Activated CD4-positive, CD25-positive, alpha-beta regulatory T cell (primary cell): Measurements from ENCODE around the gene SHC2.

Experiments
- DNase-seq, 4 experiments: peaks; one replicate each; lab custom pipeline; 2025; lab: John Stamatoyannopoulos, UW

SHC2 gene, protein sequence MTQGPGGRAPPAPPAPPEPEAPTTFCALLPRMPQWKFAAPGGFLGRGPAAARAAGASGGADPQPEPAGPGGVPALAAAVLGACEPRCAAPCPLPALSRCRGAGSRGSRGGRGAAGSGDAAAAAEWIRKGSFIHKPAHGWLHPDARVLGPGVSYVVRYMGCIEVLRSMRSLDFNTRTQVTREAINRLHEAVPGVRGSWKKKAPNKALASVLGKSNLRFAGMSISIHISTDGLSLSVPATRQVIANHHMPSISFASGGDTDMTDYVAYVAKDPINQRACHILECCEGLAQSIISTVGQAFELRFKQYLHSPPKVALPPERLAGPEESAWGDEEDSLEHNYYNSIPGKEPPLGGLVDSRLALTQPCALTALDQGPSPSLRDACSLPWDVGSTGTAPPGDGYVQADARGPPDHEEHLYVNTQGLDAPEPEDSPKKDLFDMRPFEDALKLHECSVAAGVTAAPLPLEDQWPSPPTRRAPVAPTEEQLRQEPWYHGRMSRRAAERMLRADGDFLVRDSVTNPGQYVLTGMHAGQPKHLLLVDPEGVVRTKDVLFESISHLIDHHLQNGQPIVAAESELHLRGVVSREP

DNA sequence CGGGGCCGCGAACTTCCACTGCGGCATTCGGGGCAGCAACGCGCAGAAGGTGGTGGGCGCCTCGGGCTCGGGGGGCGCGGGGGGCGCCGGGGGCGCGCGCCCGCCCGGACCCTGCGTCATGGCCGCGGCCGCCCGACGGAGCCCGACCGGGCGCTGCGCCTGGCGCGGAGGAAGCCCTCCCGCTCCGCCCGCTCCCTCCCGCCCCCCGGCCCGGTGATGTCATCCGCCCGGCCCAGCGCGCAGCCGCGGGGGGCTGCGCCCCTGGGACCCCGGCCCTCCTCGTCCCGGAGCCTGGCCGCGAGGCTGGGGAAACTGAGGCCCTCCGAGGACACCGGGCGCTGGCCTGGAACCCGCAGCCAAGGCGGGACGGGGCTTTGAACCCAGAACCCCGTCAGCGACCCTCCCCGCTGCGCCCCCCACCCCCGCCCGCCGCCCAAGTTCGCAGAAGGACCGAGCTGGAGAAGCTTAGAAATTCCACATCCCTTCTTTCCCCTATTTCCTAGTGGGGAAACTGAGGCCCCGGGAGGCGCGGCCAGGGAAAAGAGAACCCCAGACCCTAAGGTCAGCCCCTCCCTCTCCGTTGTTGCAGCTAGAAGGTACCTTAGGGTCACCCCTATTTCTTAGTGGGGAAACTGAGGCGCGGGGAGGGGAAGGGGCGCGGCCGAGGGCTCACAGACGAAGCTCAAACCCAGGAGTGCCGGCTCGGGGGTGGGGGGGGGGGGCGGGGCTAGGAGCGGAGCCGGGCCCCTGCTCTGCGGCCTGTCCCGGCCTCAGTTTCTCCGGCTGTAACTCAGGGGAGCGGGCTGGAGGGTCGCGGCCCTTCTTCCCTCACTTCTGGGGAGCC, at the start of gene SHC2:
TSS of gene SHC2 (minus strand) at position 157 of the 844 bp plus-strand sequence. CDS start at position 120, 37 bp downstream.
- DNase-seq = no peak

DNA sequence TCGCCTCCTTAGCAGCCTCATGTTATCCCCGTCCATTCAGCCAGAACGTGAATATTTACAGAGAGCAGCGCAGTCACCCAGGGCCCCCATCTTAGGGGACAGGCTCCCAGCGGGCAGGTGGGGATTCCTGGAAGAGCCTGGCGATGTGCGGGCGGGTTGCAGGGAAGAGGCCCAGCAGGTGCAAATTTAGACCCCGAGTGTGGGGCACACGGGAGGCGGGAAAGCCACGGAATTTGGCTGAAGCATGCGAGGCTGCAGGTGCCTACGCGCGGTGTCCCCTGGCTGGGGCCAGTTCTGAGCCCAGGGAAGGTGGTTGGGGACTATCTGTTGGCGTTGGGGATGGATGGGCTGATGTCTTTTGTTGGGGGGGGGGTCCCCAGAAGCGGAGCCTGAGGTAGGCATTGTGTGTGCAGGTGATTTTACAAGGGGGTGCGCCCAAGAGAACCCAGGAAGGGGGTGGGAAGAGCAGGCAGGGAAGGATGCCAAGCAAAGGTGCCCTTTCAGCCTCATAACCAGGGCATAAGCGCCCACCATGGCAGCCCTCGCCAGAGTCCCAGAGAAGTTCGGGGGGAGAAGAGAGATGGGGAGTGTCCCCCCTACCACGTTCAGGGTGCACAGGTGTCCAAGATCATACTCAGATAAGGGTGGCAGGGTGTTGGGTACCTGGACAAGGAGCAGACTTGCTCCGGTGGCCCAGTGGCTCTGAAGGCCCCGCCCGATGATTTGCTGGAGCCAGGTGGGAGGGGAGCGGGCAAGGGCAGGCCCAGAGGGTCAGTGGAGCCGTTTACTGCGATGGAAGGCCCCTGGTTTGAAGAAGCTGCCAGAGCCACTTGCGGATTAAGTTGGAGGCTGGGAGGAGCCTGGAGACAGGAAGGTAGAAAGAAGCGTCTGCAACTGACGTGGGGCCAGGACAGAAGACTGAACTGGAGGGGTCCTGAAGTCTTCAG, 47.6 kb upstream of the SHC2 start:
- DNase-seq = no peak

DNA sequence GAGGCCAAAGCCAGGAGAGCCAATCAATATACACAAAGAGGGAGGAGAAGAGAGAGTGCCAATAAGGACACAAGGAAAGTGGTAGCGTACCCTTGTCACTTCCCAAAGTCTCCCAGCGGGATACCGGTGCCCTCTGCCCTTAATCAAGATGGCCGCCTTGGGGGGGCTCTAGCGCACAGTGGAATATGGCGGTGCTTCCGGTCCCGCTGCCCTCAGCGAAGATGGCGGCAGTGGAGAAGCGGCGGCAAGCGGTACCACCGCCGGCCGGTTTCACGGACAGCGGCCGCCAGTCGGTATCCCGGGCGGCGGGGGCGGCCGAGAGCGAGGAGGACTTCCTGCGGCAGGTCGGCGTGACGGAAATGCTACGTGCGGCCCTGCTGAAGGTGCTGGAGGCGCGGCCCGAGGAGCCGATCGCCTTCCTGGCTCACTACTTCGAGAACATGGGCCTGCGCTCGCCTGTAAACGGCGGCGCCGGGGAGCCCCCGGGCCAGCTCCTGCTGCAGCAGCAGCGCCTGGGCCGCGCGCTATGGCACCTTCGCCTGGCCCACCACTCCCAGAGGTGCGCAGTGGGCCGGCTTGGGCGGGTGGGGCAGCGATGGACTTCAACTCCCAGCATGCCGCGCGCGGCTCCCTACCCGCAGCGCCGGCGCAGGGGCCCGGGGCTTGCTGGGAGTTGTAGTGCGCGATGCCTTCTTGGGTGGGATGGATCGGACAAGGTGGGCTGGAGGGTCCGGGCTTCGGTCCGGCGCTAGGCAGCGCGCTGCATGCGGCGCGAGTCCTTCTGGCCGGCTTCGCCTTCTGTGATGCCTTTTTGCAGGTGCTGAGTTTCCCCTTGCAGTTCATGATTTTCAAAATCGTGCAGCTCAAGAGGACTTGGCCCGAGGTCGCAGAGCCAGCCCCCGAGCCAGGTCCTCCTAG, 46.7 kb upstream of the SHC2 start, which contains the start of gene TPGS1:
TSS of gene TPGS1 (plus strand) at position 212 of the 918 bp plus-strand sequence. CDS start at position 222, 10 bp downstream.
- peak; percentile 79 to 83 (median 82) for DNase-seq

DNA sequence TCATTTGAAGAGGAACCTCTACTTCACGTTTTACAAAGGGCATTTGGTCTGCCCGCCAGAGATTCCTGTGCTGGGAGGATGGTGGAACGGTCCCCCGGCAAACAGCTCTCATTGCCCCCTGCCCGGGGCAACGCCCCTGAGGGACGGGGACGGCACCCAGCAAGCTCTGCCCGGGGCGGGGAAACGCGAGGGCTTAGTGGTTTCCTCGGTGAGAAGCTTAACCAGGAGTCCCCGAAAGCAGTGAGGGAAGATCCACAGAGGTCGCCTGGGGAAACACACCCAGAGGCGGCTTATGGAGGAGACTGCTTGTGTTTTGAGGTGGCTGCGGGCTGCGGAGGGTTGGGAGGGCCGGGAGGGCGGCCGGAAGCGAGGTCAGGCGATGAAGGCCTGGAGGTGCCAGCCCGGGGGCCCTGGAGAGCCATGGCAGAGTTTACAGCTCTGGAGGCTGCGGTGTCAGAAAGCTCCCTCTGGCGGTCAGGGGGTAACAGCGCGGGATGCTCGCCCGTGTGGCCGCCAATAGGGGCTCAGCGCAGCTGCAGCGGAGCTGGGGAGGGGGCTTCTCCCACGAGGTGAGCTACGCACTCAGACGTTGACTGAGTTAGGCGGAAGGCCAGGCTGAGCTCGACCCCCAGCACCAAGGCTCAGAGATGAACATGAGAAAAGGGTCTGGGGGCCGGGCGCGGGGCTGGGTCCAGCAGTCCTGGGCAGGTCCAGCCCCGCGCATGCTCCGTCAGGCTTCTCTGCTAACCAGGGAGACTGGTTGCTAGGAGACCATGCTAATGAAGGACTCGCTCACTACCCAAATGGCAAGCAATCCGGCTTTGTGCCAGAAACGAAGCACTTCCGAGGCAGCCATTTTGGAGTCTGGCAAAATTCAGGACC, 45.8 kb upstream of the SHC2 start:
- peak; percentile 79 to 89 (median 85) for DNase-seq

DNA sequence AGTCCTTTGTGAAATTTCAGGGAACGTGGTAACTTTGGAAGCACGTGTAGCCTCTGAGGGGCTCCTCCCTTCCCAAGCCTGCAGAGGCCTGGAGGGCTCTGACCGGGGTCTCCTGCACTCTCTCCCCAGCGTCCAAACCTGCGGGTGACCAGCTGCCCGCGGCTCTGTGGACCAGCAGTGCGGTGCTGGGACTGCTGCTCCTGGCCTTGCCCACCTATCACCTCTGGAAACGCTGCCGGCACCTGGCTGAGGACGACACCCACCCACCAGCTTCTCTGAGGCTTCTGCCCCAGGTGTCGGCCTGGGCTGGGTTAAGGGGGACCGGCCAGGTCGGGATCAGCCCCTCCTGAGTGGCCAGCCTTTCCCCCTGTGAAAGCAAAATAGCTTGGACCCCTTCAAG, 43.8 kb upstream of the SHC2 start:
- DNase-seq = no peak

DNA sequence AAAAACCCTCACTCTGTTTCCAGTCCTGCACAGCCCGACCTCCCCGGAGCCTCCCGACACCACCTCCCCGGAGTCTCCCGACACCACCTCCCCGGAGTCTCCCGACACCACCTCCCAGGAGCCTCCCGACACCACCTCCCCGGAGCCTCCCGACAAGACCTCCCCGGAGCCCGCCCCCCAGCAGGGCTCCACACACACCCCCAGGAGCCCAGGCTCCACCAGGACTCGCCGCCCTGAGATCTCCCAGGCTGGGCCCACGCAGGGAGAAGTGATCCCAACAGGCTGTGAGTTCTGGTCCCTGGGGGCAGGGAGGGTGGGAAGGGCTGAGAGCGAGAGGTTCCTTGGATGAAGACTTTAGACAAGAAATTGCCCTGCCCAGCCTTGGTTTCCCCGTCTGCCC, 40.8 kb upstream of the SHC2 start:
- no peak for DNase-seq

DNA sequence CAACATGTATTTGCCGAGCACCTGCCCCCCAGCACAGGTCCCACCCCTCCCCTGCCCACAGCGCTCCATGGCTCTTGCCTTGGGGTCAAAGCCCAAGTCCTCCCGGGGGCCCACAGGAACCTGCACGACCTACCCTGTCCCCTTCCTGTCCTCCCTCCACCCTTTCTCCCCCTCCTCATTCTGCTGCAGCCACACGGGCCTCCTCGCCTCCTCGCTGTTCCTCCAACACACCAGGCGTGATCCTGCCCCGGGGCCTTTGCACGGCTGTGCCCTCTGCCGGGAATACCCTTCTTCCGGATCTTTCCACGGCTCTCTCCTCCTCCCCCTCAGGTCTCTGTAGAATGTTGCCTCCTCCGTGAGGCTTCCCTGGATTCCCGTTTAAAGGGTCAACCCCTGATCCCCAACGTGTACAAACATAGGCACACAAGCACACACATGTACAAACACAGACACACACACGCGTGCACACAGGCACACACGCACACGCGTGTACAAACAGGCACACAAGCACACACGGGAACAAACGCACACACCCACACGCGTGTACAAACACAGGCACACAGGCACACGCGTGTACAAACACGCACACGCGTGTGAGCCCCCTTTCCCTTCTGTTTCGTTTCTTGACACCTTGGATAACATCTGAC, 38.3 kb upstream of the SHC2 start:
- DNase-seq = no peak

DNA sequence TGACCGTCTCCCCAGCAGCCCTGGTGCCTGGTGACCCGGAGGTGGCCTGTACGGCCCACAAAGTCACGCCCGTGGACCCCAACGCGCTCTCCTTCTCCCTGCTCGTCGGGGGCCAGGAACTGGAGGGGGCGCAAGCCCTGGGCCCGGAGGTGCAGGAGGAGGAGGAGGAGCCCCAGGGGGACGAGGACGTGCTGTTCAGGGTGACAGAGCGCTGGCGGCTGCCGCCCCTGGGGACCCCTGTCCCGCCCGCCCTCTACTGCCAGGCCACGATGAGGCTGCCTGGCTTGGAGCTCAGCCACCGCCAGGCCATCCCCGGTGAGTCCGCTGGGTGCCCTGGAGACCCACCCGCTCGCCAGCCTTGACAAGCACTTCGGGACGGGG, 37.7 kb upstream of the SHC2 start:
- DNase-seq = no peak

DNA sequence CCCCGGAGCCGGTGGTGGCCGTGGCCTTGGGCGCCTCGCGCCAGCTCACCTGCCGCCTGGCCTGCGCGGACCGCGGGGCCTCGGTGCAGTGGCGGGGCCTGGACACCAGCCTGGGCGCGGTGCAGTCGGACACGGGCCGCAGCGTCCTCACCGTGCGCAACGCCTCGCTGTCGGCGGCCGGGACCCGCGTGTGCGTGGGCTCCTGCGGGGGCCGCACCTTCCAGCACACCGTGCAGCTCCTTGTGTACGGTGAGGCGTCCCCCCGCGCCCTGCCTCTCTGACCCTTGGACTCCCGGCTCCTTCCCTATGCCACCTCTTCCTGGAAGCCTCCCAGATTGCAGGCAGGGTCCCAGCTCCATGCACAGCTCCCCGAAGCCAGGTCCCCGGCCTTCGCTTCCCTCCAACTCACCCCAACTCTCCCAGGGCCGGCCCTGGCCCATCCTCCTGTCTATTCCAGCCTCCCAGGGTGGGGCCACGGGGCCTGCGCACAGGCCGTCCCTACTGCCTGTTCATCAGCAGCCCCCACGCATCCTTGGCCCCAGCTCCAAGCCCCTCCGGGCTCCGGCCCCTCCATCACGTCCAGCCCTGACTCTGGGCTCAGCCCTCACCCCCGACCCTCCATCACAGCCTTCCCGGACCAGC, 37.2 kb upstream of the SHC2 start:
- no peak for DNase-seq

DNA sequence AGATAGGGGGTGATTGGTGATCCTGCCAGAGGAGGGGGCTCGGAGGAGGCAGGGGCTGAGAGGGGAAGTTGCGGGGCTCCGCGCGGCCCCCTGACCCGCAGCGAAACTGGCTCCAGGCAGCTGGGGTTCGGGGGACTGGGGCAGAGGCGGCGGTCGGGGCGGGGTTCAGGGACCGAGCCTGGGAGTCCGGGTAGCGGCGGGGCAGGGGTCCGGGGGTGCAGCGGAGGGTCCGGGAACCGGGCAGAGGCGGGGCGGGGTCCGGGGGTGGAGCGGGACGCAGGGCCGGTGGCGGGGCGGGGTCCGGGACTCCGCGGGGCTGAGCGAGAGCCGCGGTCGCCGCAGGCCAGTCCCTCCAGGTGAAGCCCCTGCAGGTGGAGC, 36.6 kb upstream of the SHC2 start:
- no peak for DNase-seq

DNA sequence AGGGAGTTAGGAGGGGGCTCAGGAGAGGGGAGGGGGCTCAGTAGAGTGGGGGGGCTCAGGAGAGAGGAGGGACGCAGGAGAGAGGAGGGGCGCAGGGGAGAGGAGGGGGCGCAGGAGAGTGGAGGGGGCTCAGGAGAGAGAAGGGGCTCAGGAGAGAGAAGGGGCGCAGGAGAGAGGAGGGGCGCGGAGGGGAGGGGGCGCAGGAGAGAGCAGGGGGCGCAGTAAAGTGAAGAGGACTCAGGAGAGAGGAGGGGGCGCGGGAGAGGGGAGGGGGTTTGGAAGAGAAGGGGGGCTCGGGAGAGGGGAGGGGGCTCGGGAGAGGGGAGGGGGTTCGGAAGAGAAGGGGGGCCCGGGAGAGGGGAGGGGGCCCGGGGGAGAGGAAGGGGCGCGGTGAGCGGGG, 36.2 kb upstream of the SHC2 start:
- DNase-seq = no peak

DNA sequence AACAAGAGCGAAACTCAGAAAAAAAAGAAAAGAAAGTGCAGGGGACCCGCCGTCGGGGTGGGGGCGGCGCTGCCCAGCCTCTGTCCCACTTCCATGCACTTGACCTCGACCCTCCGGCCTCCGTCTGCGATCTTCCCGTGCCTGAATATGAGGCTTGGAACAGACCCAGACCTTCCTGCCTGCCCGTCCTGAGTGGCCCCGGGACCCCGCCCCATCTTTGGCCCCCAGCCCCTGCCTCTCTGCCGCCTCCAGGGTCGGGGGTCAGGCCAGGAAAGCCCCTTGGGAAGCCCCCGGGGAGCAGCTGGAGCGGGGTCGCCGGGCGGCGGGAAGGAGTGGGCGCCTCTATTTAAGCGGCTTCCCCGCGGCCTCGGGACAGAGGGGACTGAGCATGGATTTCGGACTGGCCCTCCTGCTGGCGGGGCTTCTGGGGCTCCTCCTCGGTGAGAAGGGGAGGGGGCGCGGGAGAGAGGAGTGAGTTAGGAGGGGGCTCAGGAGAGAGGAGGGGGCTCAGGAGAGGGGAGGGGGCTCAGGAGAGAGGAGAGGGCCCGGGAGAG, 35.4 kb upstream of the SHC2 start, which contains the start of gene MADCAM1:
TSS of gene MADCAM1 (plus strand) at position 375 of the 554 bp plus-strand sequence. CDS start at position 389, 14 bp downstream.
- DNase-seq = no peak

DNA sequence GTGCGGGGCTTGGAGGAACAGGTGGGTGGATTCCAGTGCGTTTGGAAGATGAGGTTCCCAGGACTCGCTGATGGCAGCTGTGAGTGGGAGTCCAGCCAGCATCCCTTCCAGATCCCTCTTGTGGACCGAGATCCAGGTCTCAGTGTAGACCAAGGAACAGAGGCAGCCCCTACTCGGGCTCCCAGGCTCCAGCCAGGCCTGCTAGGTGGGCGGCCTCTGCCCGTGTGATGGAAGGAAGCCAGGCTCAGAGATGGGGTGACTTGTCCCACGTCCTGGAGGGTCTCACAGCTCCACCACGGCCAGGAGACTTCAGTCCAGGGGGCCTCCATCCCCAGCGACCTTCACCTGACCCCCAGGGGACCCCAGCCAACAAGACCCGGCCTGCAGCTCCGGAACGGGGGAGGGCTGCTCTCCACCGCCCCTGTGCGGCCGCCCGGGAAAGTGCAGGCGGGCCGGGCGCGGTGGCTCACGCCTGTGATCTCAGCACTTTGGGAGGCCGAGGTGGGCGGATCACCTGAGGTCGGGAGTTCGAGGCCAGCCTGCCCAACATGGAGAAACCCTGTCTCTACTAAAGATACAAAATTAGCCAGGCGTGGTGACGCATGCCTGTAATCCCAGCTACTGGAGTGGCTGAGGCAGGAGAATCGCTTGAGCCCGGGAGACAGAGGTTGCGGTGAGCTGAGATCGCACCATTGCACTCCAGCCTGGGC, 34.7 kb upstream of the SHC2 start:
- DNase-seq = no peak

DNA sequence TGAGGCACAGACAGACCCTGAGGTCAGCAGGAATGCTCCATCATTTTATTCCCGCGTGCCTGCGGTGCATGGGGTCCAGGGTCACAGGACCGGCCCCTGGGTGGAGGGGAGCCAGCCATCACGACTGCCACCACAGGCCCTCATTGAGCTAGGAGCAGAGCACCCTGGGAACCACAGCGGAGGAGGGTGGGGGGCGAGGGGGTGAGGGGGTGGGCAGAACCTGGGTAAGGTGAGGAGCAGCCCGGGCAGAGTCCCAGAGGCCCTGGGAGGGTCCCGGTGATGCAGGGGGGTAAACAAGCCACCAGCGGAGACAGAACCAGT, 34.2 kb upstream of the SHC2 start:
- DNase-seq = no peak

DNA sequence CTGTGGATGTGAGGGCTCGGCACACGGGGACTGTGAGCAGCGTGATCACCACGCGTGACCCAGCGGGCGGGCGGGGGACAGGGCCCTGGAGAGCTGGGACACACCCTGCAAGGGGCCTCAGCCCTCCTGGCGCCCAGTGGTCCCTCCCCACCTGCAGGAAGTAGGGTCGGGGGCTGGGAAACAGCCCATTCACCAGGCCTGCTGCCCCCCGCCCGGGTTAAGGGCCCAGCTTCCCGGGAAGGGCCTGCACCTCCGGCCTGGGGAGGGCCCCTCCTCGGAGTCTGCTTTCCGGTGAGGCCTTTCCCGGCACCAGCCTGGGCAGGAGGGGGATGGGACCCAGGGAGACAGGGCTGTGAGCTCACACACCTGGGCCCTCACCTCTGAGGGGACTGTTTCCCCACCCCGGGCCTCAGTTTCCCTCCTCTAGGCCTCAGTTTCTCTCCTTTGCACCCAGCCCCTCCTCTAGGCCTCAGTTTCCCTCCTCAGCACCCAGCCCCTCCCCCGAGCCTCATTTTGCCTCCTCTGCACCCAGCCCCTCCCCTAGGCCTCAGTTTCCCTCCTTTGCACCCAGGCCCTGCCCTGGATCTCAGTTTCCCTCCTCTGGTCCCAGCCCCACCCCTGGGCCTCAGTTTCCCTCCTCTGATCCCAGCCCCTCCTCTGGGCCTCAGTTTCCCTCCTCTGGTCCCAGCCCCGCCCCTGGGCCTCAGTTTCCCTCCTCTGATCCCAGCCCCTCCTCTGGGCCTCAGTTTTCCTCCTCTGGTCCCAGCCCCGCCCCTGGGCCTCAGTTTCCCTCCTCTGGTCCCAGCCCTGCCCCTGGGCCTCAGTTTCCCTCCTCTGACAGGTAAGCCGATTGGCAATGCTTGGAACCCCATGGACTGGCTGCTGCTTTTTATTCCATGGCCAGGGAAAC, 33.6 kb upstream of the SHC2 start:
- no peak for DNase-seq

DNA sequence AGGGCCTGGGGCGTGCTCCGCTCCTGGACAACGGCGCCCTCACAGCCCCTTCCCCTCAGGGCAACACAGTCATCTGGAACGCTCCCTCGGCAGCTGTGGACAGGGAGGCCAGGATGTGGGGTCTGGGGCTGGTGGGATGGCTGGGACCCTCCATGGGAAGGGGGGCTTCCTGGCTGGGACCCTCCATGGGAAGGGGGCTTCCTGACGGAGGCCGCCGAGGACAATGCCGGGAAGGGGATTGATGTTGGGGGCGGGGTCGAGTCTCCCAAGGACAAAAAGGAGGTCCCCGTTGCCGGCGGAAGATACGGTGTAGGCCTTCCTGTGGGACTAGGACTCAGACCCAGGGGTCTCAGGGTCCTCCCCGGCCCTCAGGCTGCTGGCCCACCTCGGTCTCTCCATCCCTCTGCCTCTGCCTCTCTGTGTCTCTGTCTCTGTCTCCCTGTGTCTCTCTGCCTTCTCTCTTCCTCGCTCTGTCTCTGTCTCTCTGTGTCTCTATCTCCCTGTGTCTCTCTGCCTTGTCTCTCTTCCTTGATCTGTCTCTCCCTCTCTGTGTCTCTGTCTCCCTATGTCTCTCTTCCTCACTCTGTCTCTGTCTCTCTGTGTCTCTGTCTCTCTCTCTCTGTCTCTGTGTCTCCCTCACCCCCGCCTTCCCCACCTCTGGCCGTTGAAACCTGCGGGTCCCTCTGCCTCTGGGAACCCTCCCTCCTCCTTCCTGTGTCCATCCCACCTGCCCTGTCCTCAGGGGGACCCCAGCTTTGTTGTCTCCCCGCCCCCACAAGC, 32.7 kb upstream of the SHC2 start:
- DNase-seq = no peak
